Measurements from ENCODE around the gene NQO2. TPM values are rescaled to one million over a fixed set of nuclear protein-coding genes. Genes with fewer than 3 reads are reported as not detected.
A peak's percentile ranks its signal among the peaks of the same experiment; 100 is the strongest.

Gene NQO2
- total and polyA plus RNA-seq, 2 of the 13 experiments (the other 11 are each of a cell fraction or from before 2014, with no cell fraction given): 32.2 to 56.5 TPM

DNA sequence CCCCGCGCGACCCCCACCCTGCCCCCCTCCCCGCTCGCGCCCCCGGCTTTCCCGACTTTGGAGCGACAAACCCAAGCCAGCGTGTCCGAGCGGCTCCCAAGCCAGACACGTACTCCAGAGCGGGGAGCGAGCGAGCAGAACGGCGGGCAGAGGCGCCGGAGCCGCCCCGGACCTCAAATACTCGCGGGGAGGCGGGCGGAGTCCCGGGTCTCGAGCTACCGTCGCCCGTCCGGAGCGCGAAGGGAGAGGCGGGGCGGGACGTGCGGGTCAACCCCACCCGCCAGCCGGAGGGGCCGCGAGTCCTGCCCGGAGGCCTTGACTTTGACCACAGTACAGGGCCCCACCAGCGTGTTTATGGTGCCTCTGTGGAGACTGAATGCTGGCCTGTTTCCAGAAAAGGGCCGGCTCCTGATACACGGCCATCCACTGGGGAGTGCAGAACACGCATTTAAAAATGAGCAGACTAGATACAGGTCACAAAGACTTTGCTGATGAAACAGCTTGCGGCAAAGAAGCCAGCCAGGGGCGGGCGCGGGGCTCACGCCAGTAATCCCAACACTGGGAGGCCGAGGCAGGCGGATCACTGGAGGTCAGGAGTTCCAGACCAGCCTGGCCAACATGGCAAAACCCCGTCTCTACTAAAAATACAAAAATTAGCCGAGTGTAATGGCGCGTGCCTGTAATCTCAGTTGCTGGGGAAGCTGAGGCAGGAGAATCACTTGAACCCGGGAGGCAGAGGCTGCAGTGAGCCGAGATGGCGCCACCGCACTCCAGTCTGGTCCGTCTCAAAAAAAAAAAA, 28.1 kb upstream of the NQO2 start, which contains the start of gene SERPINB6 (continued):
- TF ChIP-seq NFE2L2 (IDR thresholded peaks at IDR 0.05; ENCODE audit: low read length) (no peak), ZNF136 (CRISPR knock-in tag; IDR thresholded peaks at IDR 0.05; ENCODE audit: low read depth) (no peak), GABPB1 (CRISPR knock-in tag; IDR thresholded peaks at IDR 0.05) (peak; percentile 75), E2F2 (CRISPR knock-in tag; IDR thresholded peaks at IDR 0.05; ENCODE audit: borderline replicate concordance) (no peak), ZNF232 (CRISPR knock-in tag; IDR thresholded peaks at IDR 0.05; ENCODE audit: borderline replicate concordance) (peak; percentile 23; the same call in 1 of the 2 replicates), ZNF460 (CRISPR knock-in tag; IDR thresholded peaks at IDR 0.05; ENCODE audit: borderline replicate concordance) (peak; percentile 76; the same call in 1 of the 2 replicates), DPF2 (CRISPR knock-in tag; IDR thresholded peaks at IDR 0.05; ENCODE audit: borderline replicate concordance, low read depth) (no peak), ZC3H13 (CRISPR knock-in tag; IDR thresholded peaks at IDR 0.05) (peak; percentile 48; the same call in 1 of the 2 replicates), RXRA (CRISPR knock-in tag; IDR thresholded peaks at IDR 0.05) (peak; percentile 87), RBM22 (optimal IDR thresholded peaks at IDR 0.05; ENCODE audit: low read length) (no peak), ZFP90 (CRISPR knock-in tag; IDR thresholded peaks at IDR 0.05; ENCODE audit: borderline replicate concordance) (peak; percentile 2; the same call in 1 of the 2 replicates), GABPA (IDR thresholded peaks at IDR 0.05; ENCODE audit: low read depth, low read length) (no peak), GABPA (CRISPR knock-in tag; IDR thresholded peaks at IDR 0.05; ENCODE audit: low read depth) (no peak), MED8 (CRISPR knock-in tag; IDR thresholded peaks at IDR 0.05; ENCODE audit: insufficient replicate concordance) (no peak), USF2 (IDR thresholded peaks at IDR 0.05; ENCODE audit: low read depth, low read length) (no peak), USF2 (CRISPR knock-in tag; IDR thresholded peaks at IDR 0.05; ENCODE audit: borderline replicate concordance) (no peak), MIXL1 (CRISPR knock-in tag; IDR thresholded peaks at IDR 0.05) (peak; percentile 36; the same call in 1 of the 2 replicates)
- TF ChIP-seq, protein P1, sequence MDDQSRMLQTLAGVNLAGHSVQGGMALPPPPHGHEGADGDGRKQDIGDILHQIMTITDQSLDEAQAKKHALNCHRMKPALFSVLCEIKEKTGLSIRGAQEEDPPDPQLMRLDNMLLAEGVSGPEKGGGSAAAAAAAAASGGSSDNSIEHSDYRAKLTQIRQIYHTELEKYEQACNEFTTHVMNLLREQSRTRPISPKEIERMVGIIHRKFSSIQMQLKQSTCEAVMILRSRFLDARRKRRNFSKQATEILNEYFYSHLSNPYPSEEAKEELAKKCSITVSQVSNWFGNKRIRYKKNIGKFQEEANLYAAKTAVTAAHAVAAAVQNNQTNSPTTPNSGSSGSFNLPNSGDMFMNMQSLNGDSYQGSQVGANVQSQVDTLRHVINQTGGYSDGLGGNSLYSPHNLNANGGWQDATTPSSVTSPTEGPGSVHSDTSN (CRISPR knock-in tag; IDR thresholded peaks at IDR 0.05; ENCODE audit: borderline replicate concordance): no peak
- TF ChIP-seq, protein P2, sequence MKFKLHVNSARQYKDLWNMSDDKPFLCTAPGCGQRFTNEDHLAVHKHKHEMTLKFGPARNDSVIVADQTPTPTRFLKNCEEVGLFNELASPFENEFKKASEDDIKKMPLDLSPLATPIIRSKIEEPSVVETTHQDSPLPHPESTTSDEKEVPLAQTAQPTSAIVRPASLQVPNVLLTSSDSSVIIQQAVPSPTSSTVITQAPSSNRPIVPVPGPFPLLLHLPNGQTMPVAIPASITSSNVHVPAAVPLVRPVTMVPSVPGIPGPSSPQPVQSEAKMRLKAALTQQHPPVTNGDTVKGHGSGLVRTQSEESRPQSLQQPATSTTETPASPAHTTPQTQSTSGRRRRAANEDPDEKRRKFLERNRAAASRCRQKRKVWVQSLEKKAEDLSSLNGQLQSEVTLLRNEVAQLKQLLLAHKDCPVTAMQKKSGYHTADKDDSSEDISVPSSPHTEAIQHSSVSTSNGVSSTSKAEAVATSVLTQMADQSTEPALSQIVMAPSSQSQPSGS (CRISPR knock-in tag; IDR thresholded peaks at IDR 0.05): no peak
- TF ChIP-seq, protein P3, sequence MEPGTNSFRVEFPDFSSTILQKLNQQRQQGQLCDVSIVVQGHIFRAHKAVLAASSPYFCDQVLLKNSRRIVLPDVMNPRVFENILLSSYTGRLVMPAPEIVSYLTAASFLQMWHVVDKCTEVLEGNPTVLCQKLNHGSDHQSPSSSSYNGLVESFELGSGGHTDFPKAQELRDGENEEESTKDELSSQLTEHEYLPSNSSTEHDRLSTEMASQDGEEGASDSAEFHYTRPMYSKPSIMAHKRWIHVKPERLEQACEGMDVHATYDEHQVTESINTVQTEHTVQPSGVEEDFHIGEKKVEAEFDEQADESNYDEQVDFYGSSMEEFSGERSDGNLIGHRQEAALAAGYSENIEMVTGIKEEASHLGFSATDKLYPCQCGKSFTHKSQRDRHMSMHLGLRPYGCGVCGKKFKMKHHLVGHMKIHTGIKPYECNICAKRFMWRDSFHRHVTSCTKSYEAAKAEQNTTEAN (CRISPR knock-in tag; conservative IDR thresholded peaks at IDR 0.05): no peak; the same call in 1 of the 2 replicates
